HCT116 (cell line): ENCODE results near the gene RREB1. TPM values are rescaled to one million over a fixed set of nuclear protein-coding genes. Genes with fewer than 3 reads are reported as not detected.

Experiments used
- ATAC-seq: fragments of 200-7000 bp; cut with Tn5 transposase; 2 replicates; pipeline ENCODE4 v1.9.1; 2020; ENCODE audit warnings: mild to moderate bottlenecking, moderate library complexity
- BruUV-seq: library from RNA; stranded (reverse); fragments of 400-500 nt; replicated peaks from 2 replicates; lab custom pipeline; 2021; lab: Mats Ljungman, UMichigan
- CTCF ChIA-PET: fragments of 300-600 bp; sonication (Branson Sonifier 250); formaldehyde crosslinking; loops from one replicate; lab custom pipeline; 2021; ENCODE audit warnings: antibody characterized with exemption; lab: Charles Lee
- POLR2A ChIA-PET: fragments of 300-600, 350-600 bp; sonication (Branson Sonifier 250); formaldehyde crosslinking; loops from one replicate; lab custom pipeline; 2021; ENCODE audit warnings: antibody characterized with exemption; lab: Charles Lee
- RAD21 ChIA-PET, 2 experiments: fragments of 300-600 bp; sonication (Branson Sonifier 250); formaldehyde crosslinking; loops; one replicate each; lab custom pipeline; 2023; ENCODE audit warnings: low total read pairs in 2 of 2; ENCODE audit not compliant: uncharacterized antibody in 2 of 2, unreplicated experiment in 2 of 2, low non-redundant PET in 1 of 2; lab: Charles Lee
- DNase-seq: peaks from one replicate; pipeline ENCODE4 v3.0.0-alpha.2; 2010; ENCODE audit warnings: low read depth, low spot score
- H2AFZ ChIP-seq: fragments of 200-600 bp; shearing (Covaris generic), sonication (generic); 2 replicates; pipeline ENCODE4 v1.6.1; 2017; ENCODE audit warnings: low read depth, mixed run types, mixed read lengths, antibody characterized with exemption, low read length; ENCODE audit not compliant: poor library complexity, severe bottlenecking
- H3K27ac ChIP-seq: 2 replicates; pipeline ENCODE4 v1.5.1; 2012; ENCODE audit warnings: low read depth, low read length
- H3K27me3 ChIP-seq: fragments of 200-600 bp; sonication (generic); 2 replicates; pipeline ENCODE4 v1.6.1; 2016; ENCODE audit warnings: mixed run types, low read length, mixed read lengths; ENCODE audit not compliant: insufficient read depth
- H3K36me3 ChIP-seq, 2 experiments: fragments of 200-500 bp in 1 of 2; fragments of 200-600 bp in 1 of 2; sonication (Bioruptor generic) in 1 of 2; sonication (generic) in 1 of 2; 2 replicates each; pipeline versions ENCODE4 v1.5.1 to v1.6.1; 2014 to 2016; ENCODE audit warnings: low read length in 2 of 2, inconsistent platforms in 1 of 2, mixed read lengths in 1 of 2, mixed run types in 1 of 2; ENCODE audit not compliant: insufficient read depth in 2 of 2, control insufficient read depth in 1 of 2
- H3K4me1 ChIP-seq, 2 experiments: fragments of 200-600 bp in 1 of 2; sonication (generic) in 1 of 2; 2 replicates each; pipeline versions ENCODE4 v1.5.1 to v1.6.1; 2012 to 2017; ENCODE audit warnings: low read length in 2 of 2, inconsistent platforms in 1 of 2, mild to moderate bottlenecking in 1 of 2, mixed read lengths in 1 of 2, mixed run types in 1 of 2, moderate library complexity in 1 of 2; ENCODE audit not compliant: insufficient read depth in 2 of 2, control insufficient read depth in 1 of 2
- H3K4me2 ChIP-seq: fragments of 200-600 bp; sonication (generic); 2 replicates; pipeline ENCODE4 v1.6.1; 2017; ENCODE audit warnings: mixed run types, low read length, mixed read lengths
- H3K4me3 ChIP-seq, 2 experiments: fragments of 200-600 bp in 1 of 2; sonication (generic) in 1 of 2; replicated peaks in 1 of 2; 2 replicates each; pipeline ENCODE4 v1.5.1; 2011 to 2016; ENCODE audit warnings: low read length in 2 of 2, control low read depth in 1 of 2, low read depth in 1 of 2, mild to moderate bottlenecking in 1 of 2, mixed read lengths in 1 of 2, mixed run types in 1 of 2
- H3K79me2 ChIP-seq: fragments of 200-600 bp; sonication (generic); 2 replicates; pipeline ENCODE4 v1.6.1; 2017; ENCODE audit warnings: mild to moderate bottlenecking, mixed run types, low read length, moderate library complexity, mixed read lengths; ENCODE audit not compliant: insufficient read depth
- H3K9ac ChIP-seq: fragments of 200-600 bp; sonication (generic); 2 replicates; pipeline ENCODE4 v1.6.1; 2016; ENCODE audit warnings: low read length, mixed read lengths
- H3K9me2 ChIP-seq: fragments of 200-600 bp; sonication (generic), shearing (Covaris generic); 2 replicates; pipeline ENCODE4 v1.6.1; 2017; ENCODE audit warnings: mixed run types, mild to moderate bottlenecking, moderate library complexity; ENCODE audit not compliant: insufficient read depth
- H3K9me3 ChIP-seq, 2 experiments: fragments of 200-500 bp in 1 of 2; fragments of 200-600 bp in 1 of 2; sonication (Bioruptor generic) in 1 of 2; sonication (generic) in 1 of 2; 2 replicates each; pipeline ENCODE4 v1.6.1; 2014 to 2017; ENCODE audit warnings: low read length in 2 of 2, mixed read lengths in 2 of 2, inconsistent platforms in 1 of 2, low read depth in 1 of 2, mild to moderate bottlenecking in 1 of 2, mixed run types in 1 of 2, moderate library complexity in 1 of 2; ENCODE audit not compliant: control insufficient read depth in 1 of 2, insufficient read depth in 1 of 2
- H4K20me1 ChIP-seq: fragments of 200-600 bp; sonication (generic), shearing (Covaris generic); 2 replicates; pipeline ENCODE4 v1.6.1; 2017; ENCODE audit warnings: mixed run types, mild to moderate bottlenecking, moderate library complexity; ENCODE audit not compliant: insufficient read depth
- CBX3 ChIP-seq: IDR thresholded peaks from 2 replicates; pipeline ENCODE4 v1.6.1; 2012; ENCODE audit warnings: low read depth
- CEBPB ChIP-seq: IDR thresholded peaks from 2 replicates; pipeline ENCODE4 v1.6.1; 2012; ENCODE audit warnings: low read depth
- EGR1 ChIP-seq: IDR thresholded peaks from 2 replicates; pipeline ENCODE4 v1.6.1; 2012; ENCODE audit warnings: low read depth
- EZH2 ChIP-seq: fragments of 200-600 bp; sonication (generic); IDR thresholded peaks from 2 replicates; pipeline ENCODE4 v1.6.1; 2017; ENCODE audit warnings: antibody characterized with exemption, mixed run types
- EZH2phosphoT487 ChIP-seq: fragments of 200-600 bp; IDR thresholded peaks from 2 replicates; pipeline ENCODE4 v1.6.1; 2018; ENCODE audit warnings: antibody characterized with exemption, borderline replicate concordance
- JUND ChIP-seq: IDR thresholded peaks from 2 replicates; pipeline ENCODE4 v1.6.1; 2012
- POLR2AphosphoS5 ChIP-seq: IDR thresholded peaks from 2 replicates; pipeline ENCODE4 v1.6.1; 2011; ENCODE audit warnings: mild to moderate bottlenecking, low read depth, low read length, moderate library complexity
- SIN3A ChIP-seq: IDR thresholded peaks from 2 replicates; pipeline ENCODE4 v1.6.1; 2012; ENCODE audit warnings: low read depth
- TCF7L2 ChIP-seq: IDR thresholded peaks from 2 replicates; pipeline ENCODE4 v1.7.0; 2011; ENCODE audit warnings: borderline replicate concordance, inconsistent platforms; ENCODE audit not compliant: insufficient read depth, insufficient read length; ENCODE audit errors: extremely low read depth
- intact Hi-C: fragments of 100-400 bp; cut with micrococcal nuclease; formaldehyde crosslinking; loops from 2 replicates; pipeline ENCODE4 v1.10.0; 2022
- total RNA-seq: library from RNA; stranded (reverse); gene quantifications from one replicate; pipeline ENCODE4 v1.2.1, GENCODE V29; 2021; ENCODE audit not compliant: unreplicated experiment
- TF ChIP-seq, protein P1 (sequence below): IDR thresholded peaks from 2 replicates; pipeline ENCODE4 v1.6.1; 2011; ENCODE audit warnings: mild to moderate bottlenecking, low read length, moderate library complexity; ENCODE audit not compliant: insufficient replicate concordance; ENCODE audit errors: extremely low read depth
- TF ChIP-seq, protein P2 (sequence below), 3 experiments: fragments of 200-600 bp in 1 of 3; sonication (generic) in 1 of 3; IDR thresholded peaks in 2 of 3; conservative IDR thresholded peaks in 1 of 3; 2 replicates each; pipeline ENCODE4 v1.5.1; 2012 to 2017; ENCODE audit warnings: low read depth in 2 of 3, low read length in 2 of 3, antibody characterized with exemption in 1 of 3, borderline replicate concordance in 1 of 3, control low read depth in 1 of 3, mild to moderate bottlenecking in 1 of 3, mixed read lengths in 1 of 3, mixed run types in 1 of 3, moderate library complexity in 1 of 3; ENCODE audit not compliant: insufficient read depth in 1 of 3

The RREB1 gene
- total RNA-seq, 1 experiment from 2014 or later: 47.9 TPM

DNA sequence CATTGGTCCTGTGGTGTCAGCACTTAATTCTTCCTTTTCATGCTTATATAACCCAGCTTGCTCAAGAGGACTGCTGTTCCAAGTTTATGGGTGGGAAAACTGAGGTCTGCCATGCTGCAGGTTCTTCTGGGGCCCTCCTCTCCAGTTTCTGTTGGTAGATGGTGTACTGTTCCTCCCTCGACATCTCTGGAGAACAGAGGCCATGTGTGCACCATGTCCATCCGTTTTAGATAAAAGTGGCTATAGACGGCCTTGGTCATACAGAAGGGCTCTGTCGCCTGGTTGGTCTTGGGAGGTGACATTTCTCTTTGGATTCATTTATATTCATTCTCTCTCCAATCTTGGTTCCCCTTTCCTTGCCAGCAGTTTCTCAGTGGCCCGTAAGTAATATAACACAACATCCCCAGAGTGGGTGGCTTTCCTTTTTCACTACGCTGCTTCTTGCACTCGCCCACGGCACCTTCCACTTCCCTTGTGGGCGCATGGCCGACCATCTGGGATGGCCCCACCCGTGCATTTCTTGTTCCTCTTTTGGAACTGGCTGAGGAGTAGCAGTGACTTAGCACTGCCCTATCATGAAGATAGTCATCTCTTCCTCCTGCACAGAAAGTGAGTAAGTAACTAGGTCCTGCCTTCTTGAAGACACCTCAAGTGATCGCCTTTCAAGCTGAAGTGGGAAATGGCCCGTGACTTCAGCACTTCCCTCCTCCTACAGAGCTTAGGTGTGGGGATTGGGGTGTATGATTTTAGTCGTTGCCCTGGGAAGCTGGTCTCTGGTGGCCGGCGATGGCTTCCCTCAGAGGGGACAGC, 94.2 kb downstream of the RREB1 start:
- intact Hi-C loops: no loop called here
- no peak for DNase-seq
- POLR2A ChIA-PET: no interaction called here
- Histone ChIP-seq H3K4me1 (no peaks in the 10 kb centered on the region; a peak in 1 of 4 replicates), H3K4me3 (no peak overlapping the region), H3K27ac (no peak overlapping the region), H3K9me3 (no peaks in the 10 kb centered on the region), H4K20me1 (no peaks in the 10 kb centered on the region), H3K27me3 (no peaks in the 10 kb centered on the region), H3K36me3 (peaks cover 0 to 11% of the 10 kb centered on the region in 2 experiments; a peak in 2 of 4 replicates), H3K9ac (no peak overlapping the region), H2AFZ (no peak overlapping the region), H3K4me2 (no peak overlapping the region), H3K9me2 (no peaks in the 10 kb centered on the region)
- no TSS peak for BruUV-seq
- RAD21 ChIA-PET: no interaction called here
- TF ChIP-seq SIN3A (no peak), EZH2 (no peak), EGR1 (no peak), POLR2AphosphoS5 (no peak), EZH2phosphoT487 (no peak), CBX3 (no peak), CEBPB (no peak)
- TF ChIP-seq, all 23 proteins: peak for 0
- H3K79me2 ChIP-seq: peaks cover 4% of the 10 kb centered on the region; the same call in 1 of the 2 replicates
- no peak for ATAC-seq
- CTCF ChIA-PET: no interaction called here

DNA sequence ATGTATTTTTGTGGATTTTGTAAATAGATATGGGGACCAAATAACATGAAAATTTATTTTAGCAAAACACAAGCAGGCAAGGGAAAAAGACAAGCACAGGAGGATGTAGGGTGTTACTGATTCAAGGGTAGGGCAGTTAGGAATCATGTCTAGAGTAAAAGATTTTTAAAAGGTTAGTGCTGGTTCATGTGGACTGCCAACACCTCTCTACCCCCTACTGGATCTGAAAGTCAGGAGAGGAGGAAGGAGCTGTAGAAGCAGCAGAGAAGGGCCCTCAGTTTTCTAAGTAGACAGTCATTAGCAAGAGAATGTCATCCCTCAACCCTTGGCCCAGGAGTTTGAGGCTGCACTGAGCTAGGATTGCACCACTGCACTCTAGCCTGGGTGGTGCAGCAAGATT, 95.2 kb downstream of the RREB1 start:
- no peaks in the 10 kb centered on the region for H3K27me3 ChIP-seq
- H3K9ac ChIP-seq: no peak overlapping the region
- no peak for DNase-seq
- no peak overlapping the region for H3K4me3 ChIP-seq
- ChIA-PET CTCF (no interaction called here), RAD21 (no interaction called here), POLR2A (no interaction called here)
- no peak overlapping the region for H2AFZ ChIP-seq
- no peaks in the 10 kb centered on the region; a peak in 1 of 4 replicates for H3K4me1 ChIP-seq
- no peak overlapping the region for H3K27ac ChIP-seq
- H4K20me1 ChIP-seq: no peaks in the 10 kb centered on the region
- no peak for TF ChIP-seq EGR1
- TF ChIP-seq POLR2AphosphoS5: no peak
- TF ChIP-seq, protein P1, sequence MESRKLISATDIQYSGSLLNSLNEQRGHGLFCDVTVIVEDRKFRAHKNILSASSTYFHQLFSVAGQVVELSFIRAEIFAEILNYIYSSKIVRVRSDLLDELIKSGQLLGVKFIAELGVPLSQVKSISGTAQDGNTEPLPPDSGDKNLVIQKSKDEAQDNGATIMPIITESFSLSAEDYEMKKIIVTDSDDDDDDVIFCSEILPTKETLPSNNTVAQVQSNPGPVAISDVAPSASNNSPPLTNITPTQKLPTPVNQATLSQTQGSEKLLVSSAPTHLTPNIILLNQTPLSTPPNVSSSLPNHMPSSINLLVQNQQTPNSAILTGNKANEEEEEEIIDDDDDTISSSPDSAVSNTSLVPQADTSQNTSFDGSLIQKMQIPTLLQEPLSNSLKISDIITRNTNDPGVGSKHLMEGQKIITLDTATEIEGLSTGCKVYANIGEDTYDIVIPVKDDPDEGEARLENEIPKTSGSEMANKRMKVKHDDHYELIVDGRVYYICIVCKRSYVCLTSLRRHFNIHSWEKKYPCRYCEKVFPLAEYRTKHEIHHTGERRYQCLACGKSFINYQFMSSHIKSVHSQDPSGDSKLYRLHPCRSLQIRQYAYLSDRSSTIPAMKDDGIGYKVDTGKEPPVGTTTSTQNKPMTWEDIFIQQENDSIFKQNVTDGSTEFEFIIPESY: no peak
- TF ChIP-seq, protein P2, sequence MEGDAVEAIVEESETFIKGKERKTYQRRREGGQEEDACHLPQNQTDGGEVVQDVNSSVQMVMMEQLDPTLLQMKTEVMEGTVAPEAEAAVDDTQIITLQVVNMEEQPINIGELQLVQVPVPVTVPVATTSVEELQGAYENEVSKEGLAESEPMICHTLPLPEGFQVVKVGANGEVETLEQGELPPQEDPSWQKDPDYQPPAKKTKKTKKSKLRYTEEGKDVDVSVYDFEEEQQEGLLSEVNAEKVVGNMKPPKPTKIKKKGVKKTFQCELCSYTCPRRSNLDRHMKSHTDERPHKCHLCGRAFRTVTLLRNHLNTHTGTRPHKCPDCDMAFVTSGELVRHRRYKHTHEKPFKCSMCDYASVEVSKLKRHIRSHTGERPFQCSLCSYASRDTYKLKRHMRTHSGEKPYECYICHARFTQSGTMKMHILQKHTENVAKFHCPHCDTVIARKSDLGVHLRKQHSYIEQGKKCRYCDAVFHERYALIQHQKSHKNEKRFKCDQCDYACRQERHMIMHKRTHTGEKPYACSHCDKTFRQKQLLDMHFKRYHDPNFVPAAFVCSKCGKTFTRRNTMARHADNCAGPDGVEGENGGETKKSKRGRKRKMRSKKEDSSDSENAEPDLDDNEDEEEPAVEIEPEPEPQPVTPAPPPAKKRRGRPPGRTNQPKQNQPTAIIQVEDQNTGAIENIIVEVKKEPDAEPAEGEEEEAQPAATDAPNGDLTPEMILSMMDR (IDR thresholded peaks at IDR 0.05 in 2 of 3, conservative IDR thresholded peaks at IDR 0.05 in 1 of 3; ENCODE audit: borderline replicate concordance in 1 of 3, insufficient read depth in 1 of 3, low read depth in 2 of 3, low read length in 2 of 3): no peak
- TF ChIP-seq CEBPB: no peak
- TF ChIP-seq TCF7L2: no peak
- TF ChIP-seq JUND: no peak
- no peak for TF ChIP-seq EZH2phosphoT487
- no peak overlapping the region for H3K4me2 ChIP-seq
- H3K9me3 ChIP-seq: no peaks in the 10 kb centered on the region
- ATAC-seq: no peak
- BruUV-seq: no TSS peak
- H3K79me2 ChIP-seq: peaks cover 4% of the 10 kb centered on the region; the same call in 1 of the 2 replicates
- H3K9me2 ChIP-seq: no peaks in the 10 kb centered on the region
- H3K36me3 ChIP-seq: peaks cover 0 to 11% of the 10 kb centered on the region in 2 experiments; a peak in 2 of 4 replicates
- intact Hi-C loops: no loop called here
